HG03469 (cell line): ENCODE results near the gene CMPK2.

Source experiments
- ATAC-seq: cut with Tn5 transposase; IDR thresholded peaks from one replicate; pipeline ENCODE4 v1.9.1; 2021; ENCODE audit warnings: mild to moderate bottlenecking, moderate library complexity, moderate number of reproducible peaks; ENCODE audit not compliant: unreplicated experiment

The CMPK2 gene

DNA sequence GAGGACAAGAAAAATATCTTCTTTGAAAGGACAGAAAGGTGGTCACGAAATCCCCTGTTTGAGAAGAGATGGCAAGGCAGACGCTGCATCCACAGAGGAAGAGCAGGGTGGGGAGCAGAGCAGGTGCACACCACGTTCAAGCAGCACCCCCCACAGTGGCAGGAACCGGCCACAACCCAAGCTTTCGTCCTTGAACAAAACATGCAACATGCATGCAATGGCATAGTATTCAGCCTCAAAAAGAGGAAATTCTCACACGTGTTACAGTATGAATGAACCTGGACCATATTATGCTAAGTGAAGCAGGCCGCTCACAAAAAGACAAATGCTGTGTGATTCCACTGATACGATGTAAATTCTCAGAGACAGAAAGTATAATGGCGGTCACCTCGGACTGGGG, 51.4 kb downstream of the CMPK2 start:
- no peak for ATAC-seq

DNA sequence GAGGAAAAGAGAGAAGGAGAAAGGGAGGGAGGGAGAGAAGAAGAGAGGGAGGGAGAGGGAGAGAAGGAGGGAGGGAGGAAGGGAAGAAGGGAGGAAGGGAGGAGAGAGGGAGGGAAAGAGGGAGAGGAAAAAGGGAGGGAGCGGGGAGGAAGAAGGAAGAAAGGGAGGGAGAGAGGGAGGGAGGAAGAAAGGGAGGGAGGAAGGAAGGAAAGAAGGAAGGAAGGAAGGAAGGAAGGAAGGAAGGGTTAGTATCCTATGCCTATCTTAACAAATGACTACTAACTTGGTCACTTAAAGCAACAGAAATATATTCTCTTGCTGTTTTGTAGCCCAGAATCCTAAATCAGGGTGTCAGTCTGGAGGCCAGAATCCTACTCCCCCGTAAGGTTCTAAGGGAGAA, 52.1 kb downstream of the CMPK2 start:
- no peak for ATAC-seq

DNA sequence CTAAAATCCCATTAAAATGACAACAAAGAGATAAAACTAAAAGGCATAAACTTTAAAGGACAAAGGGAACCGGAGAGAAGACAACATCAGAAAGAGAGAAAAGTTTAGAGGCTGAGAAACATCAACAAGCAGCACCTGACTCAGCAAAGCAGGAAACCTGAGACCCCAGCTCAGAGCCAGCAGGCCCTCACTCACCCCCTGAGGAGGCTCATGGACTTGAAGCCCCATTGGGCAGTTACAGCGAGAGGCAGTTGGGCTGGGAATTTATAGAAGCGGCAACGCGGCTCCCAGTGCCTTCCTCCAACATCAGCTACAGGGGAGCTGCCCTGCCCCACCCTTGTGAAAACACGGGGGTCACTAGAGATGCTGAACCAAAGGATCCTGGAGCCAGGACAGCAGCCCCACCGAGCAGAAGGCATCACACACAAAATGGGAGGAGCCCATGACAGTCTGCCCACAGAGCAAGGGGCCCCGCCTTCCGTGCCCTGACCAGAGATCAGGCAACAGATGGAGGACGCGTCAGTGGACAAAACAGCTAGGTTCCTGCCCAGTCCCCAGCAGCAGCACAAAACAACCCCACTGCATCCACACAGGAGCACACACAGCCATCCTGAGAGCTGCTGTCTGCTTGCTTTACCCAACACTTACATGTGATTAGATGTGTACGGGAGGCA, 52.7 kb downstream of the CMPK2 start:
- ATAC-seq: no peak

DNA sequence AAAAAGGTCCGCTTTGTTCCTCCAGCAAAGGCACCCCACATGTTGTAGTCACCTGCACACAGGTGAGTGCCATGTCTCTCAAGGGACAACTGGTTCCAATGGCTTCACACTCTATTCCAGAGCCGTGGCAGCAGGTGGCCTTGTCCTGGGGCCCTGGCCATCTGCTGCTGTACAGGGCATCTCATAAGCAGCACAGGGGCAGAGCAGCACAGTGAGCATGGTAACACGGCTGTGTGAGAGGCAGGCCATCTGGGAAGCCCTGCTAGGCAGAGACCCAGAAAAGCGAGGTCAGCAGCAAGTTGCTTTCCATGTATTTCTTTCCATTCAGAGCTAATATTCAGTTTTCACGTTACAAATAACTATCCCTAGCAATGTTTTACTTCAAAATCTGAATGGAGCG, 54.7 kb downstream of the CMPK2 start:
- ATAC-seq: no peak

DNA sequence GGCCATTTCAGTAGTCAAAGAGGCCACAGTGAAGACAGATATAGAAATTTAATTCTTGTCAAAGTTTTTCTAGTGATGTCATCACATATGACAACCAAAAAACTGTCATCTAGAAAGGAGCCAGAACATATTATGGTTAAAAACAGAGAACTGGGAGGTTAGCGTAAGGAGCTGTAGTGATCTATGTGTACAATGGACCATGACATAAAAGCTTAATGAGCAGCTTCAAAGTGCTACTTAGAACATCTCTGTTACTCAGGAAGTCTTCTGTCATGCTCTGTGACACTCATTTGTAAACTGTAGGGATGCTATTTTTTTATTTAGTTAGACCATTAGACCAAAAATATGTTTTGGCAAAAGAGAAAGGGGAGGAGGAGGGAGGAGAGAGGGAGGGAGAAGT, 57.3 kb downstream of the CMPK2 start:
- no peak for ATAC-seq

DNA sequence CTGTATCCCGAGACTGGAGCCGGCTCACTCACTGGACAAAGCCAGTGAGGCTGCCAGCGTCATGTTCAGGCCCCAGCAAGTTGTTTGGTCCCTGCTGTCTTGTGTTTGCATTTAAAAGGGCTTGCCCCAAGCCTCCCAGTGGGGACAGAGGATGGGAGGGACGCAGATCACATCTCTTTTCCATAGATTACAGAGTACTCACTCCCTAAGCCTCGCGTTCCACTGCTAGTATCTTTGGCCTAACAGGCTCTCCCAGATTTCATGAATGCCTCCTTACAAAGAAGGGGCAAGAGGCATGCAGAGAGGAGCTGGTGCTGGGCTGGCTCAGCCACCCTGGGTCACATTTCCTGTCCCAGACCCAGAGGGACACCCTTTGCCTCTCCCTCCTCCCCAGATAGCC, 59.1 kb downstream of the CMPK2 start:
- ATAC-seq: no peak

DNA sequence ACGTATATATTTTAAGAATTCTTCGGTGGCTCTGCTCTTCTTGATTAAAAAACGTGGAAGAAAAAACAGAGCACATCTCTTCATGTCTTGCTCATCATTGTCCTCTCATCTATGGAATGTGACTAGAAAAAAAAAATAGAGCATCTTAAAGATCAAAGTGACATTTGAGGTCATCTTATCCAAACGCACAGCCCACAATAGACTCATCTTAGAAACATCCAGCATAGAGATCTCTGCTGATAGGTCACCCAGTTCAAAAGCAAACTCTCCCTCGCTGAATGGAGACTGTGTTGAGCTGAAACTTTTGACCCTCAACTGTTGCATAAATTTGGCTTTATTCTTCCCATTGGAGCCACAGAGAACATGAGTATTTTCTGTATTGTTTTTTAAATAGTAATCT, 65.2 kb downstream of the CMPK2 start:
- no peak for ATAC-seq
